Erythroblast (primary cell): ENCODE results near the gene TCF12.

Source experiments
- GATA1 ChIP-seq: IDR thresholded peaks from 2 replicates; pipeline ENCODE4 v1.6.1; 2011; ENCODE audit warnings: low read depth, mild to moderate bottlenecking, control low read depth, low read length, moderate library complexity
- POLR2A ChIP-seq: IDR thresholded peaks from 2 replicates; pipeline ENCODE4 v1.6.1; 2011; ENCODE audit warnings: mild to moderate bottlenecking, low read length

DNA sequence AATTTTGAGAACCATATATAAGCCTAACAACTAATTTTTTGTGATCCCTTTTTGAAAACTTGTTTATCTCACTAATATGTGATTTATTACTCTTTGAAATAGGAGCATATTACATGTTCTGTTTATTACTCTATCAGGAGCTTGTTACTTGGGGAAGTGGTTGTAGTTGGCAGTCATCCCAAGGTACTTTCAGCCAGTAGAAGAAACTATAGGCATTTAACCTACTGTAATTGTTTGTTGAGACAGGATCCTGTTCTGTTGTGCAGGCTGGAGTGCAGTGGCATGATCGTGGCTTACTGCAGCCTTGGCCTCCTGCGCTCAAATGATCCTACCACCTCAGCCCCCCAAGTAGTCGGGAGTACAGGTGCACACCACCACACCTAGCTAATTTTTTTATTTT, 195.6 kb downstream of the TCF12 start:
- no peak for TF ChIP-seq POLR2A
- TF ChIP-seq GATA1 = no peak
